IMR-90 (cell line): Measurements from ENCODE around the gene ELMO1. TPM values are rescaled to one million over a fixed set of nuclear protein-coding genes. Genes with fewer than 3 reads are reported as not detected.

Experiments used
- ATAC-seq: fragments of 200-7000 bp; cut with Tn5 transposase; 2 replicates; pipeline ENCODE4 v1.9.1; 2020; ENCODE audit warnings: low read depth, mild to moderate bottlenecking, moderate library complexity
- BruUV-seq: library from RNA; stranded (reverse); fragments of 400-500 nt; replicated peaks from 2 replicates; lab custom pipeline; 2021; lab: Mats Ljungman, UMichigan
- CTCF ChIA-PET: fragments of 300-600 bp; formaldehyde crosslinking; extraction: SDS; loops from one replicate; lab custom pipeline; 2021; ENCODE audit warnings: antibody characterized with exemption; lab: Yijun Ruan, JAX
- POLR2A ChIA-PET: fragments of 300-600 bp; sonication (Branson Sonifier 250); formaldehyde crosslinking; loops from one replicate; lab custom pipeline; 2022; ENCODE audit warnings: antibody characterized with exemption; ENCODE audit not compliant: unreplicated experiment; lab: Charles Lee
- DNase-seq: peaks from one replicate; pipeline ENCODE4 v3.0.0; 2013
- H2AFZ ChIP-seq: replicated peaks from 2 replicates; pipeline ENCODE3; 2013; ENCODE audit warnings: low read length, mild to moderate bottlenecking; ENCODE audit not compliant: poor library complexity
- H2AK5ac ChIP-seq: 2 replicates; pipeline ENCODE4 v1.6.1; 2013; ENCODE audit warnings: low read depth, low read length, inconsistent platforms
- H2AK9ac ChIP-seq: replicated peaks from 2 replicates; pipeline ENCODE3; 2013; ENCODE audit warnings: mild to moderate bottlenecking, low read depth, low read length, moderate library complexity; ENCODE audit not compliant: poor library complexity
- H2BK120ac ChIP-seq: 2 replicates; pipeline ENCODE4 v1.6.1; 2013; ENCODE audit warnings: low read depth, low read length, inconsistent platforms
- H2BK15ac ChIP-seq: 3 replicates; pipeline ENCODE4 v1.6.1; 2013; ENCODE audit warnings: low read depth, low read length, inconsistent platforms
- H2BK20ac ChIP-seq: 2 replicates; pipeline ENCODE4 v1.6.1; 2013; ENCODE audit warnings: low read depth, mild to moderate bottlenecking, inconsistent platforms, low read length, moderate library complexity
- H2BK5ac ChIP-seq: 2 replicates; pipeline ENCODE4 v1.6.1; 2013; ENCODE audit warnings: mild to moderate bottlenecking, low read depth, low read length, inconsistent platforms; ENCODE audit not compliant: poor library complexity, severe bottlenecking
- H3K14ac ChIP-seq: replicated peaks from 2 replicates; pipeline ENCODE4 v1.6.1; 2013; ENCODE audit warnings: low read depth, low read length, inconsistent platforms
- H3K18ac ChIP-seq: 2 replicates; pipeline ENCODE4 v1.6.1; 2013; ENCODE audit warnings: low read depth, low read length, control low read depth
- H3K23ac ChIP-seq: 2 replicates; pipeline ENCODE4 v1.6.1; 2013; ENCODE audit warnings: low read depth, low read length, inconsistent platforms
- H3K27ac ChIP-seq: 2 replicates; pipeline ENCODE4 v1.5.1; 2013; ENCODE audit warnings: mild to moderate bottlenecking, control low read depth, low read length; ENCODE audit not compliant: insufficient read depth
- H3K27me3 ChIP-seq: 2 replicates; pipeline ENCODE4 v1.6.1; 2013; ENCODE audit warnings: low read length; ENCODE audit not compliant: control insufficient read depth, insufficient read depth
- H3K36me3 ChIP-seq: 2 replicates; pipeline ENCODE4 v1.6.1; 2013; ENCODE audit warnings: low read length, mixed read lengths; ENCODE audit not compliant: control insufficient read depth, insufficient read depth
- H3K4ac ChIP-seq: 2 replicates; pipeline ENCODE4 v1.6.1; 2013; ENCODE audit warnings: low read depth, low read length, inconsistent platforms
- H3K4me1 ChIP-seq: 2 replicates; pipeline ENCODE4 v1.6.1; 2013; ENCODE audit warnings: low read length, mixed read lengths; ENCODE audit not compliant: control insufficient read depth, insufficient read depth
- H3K4me2 ChIP-seq: 2 replicates; pipeline ENCODE4 v1.6.1; 2013; ENCODE audit warnings: low read depth, mild to moderate bottlenecking, control low read depth, low read length, moderate library complexity
- H3K4me3 ChIP-seq: 2 replicates; pipeline ENCODE4 v1.5.1; 2013; ENCODE audit warnings: low read depth, mild to moderate bottlenecking, control low read depth, low read length, moderate library complexity; ENCODE audit not compliant: insufficient read depth
- H3K56ac ChIP-seq: 2 replicates; pipeline ENCODE4 v1.6.1; 2013; ENCODE audit warnings: low read length, inconsistent platforms; ENCODE audit not compliant: insufficient read depth; ENCODE audit errors: extremely low read depth
- H3K79me1 ChIP-seq, 2 experiments: 2 replicates each; pipeline ENCODE4 v1.6.1; 2013; ENCODE audit warnings: low read length in 2 of 2, inconsistent platforms in 1 of 2, low read depth in 1 of 2
- H3K9ac ChIP-seq: 2 replicates; pipeline ENCODE4 v1.6.1; 2013; ENCODE audit warnings: low read depth, low read length, control low read depth
- H3K9me1 ChIP-seq: 2 replicates; pipeline ENCODE4 v1.6.1; 2013; ENCODE audit warnings: low read length, inconsistent platforms; ENCODE audit not compliant: insufficient read depth
- H3K9me3 ChIP-seq: 2 replicates; pipeline ENCODE4 v1.6.1; 2013; ENCODE audit warnings: low read length; ENCODE audit not compliant: control insufficient read depth, insufficient read depth
- H4K20me1 ChIP-seq: 2 replicates; pipeline ENCODE4 v1.6.1; 2013; ENCODE audit warnings: low read length, inconsistent platforms; ENCODE audit not compliant: insufficient read depth
- H4K5ac ChIP-seq: 2 replicates; pipeline ENCODE4 v1.6.1; 2013; ENCODE audit warnings: mild to moderate bottlenecking, low read depth, low read length, control low read depth
- H4K8ac ChIP-seq, 2 experiments: 2 replicates each; pipeline ENCODE4 v1.6.1; 2013; ENCODE audit warnings: low read depth in 2 of 2, low read length in 2 of 2, control low read depth in 1 of 2, inconsistent platforms in 1 of 2
- H4K91ac ChIP-seq: 2 replicates; pipeline ENCODE4 v1.6.1; 2013; ENCODE audit warnings: low read depth, low read length, inconsistent platforms; ENCODE audit not compliant: insufficient read depth
- BHLHE40 ChIP-seq: fragments of 150-350 bp; IDR thresholded peaks from 2 replicates; pipeline ENCODE4 v1.6.1; 2016; ENCODE audit warnings: mild to moderate bottlenecking, low read depth, low read length
- NFE2L2 ChIP-seq: fragments of 150-350 bp; IDR thresholded peaks from 2 replicates; pipeline ENCODE4 v1.6.1; 2016; ENCODE audit warnings: low read depth, mild to moderate bottlenecking, low read length
- WGBS, 2 experiments: methylation state at CpG; one replicate each; pipeline versions ENCODE4 v1.1.5 to v1.1.7; 2013; ENCODE audit warnings: missing lambda C conversion rate in 2 of 2; ENCODE audit not compliant: insufficient read length in 1 of 2; ENCODE audit errors: extremely low coverage in 2 of 2; 5-methylcytosine and 5-hydroxymethylcytosine counted together
- dilution Hi-C: fragments of 300-500 bp; cut with HindIII; formaldehyde crosslinking; loops from one replicate; pipeline ENCODE4 v1.14.3; 2018; ENCODE audit warnings: low sequenced_read_pairs; ENCODE audit not compliant: unreplicated experiment
- in situ Hi-C: fragments of 300-500 bp; cut with MboI; formaldehyde crosslinking; loops from 3 replicates; pipeline ENCODE4 v1.14.3; 2019; ENCODE audit warnings: low sequenced_read_pairs, inconsistent platforms, mixed read lengths
- intact Hi-C: fragments of 100-400 bp; cut with micrococcal nuclease; formaldehyde crosslinking; loops from 2 replicates; pipeline ENCODE4 v1.10.0; 2022
- polyA plus RNA-seq, 3 experiments: library from polyadenylated mRNA; depleted of rRNA; stranded (reverse); fragments of >200 nt; gene quantifications; 2 replicates each; pipeline ENCODE4 v1.2.3, GENCODE V29; 2012; ENCODE audit warnings: low replicate concordance in 1 of 3
- total RNA-seq: library from RNA; depleted of rRNA; stranded (reverse); fragments of >200 nt; gene quantifications from 2 replicates; pipeline ENCODE4 v1.2.3, GENCODE V29; 2012

ELMO1 gene
- total and polyA plus RNA-seq, 2 of the 4 experiments (the other 2 are of a cell fraction) = 0.03 TPM; not detected in 1

DNA sequence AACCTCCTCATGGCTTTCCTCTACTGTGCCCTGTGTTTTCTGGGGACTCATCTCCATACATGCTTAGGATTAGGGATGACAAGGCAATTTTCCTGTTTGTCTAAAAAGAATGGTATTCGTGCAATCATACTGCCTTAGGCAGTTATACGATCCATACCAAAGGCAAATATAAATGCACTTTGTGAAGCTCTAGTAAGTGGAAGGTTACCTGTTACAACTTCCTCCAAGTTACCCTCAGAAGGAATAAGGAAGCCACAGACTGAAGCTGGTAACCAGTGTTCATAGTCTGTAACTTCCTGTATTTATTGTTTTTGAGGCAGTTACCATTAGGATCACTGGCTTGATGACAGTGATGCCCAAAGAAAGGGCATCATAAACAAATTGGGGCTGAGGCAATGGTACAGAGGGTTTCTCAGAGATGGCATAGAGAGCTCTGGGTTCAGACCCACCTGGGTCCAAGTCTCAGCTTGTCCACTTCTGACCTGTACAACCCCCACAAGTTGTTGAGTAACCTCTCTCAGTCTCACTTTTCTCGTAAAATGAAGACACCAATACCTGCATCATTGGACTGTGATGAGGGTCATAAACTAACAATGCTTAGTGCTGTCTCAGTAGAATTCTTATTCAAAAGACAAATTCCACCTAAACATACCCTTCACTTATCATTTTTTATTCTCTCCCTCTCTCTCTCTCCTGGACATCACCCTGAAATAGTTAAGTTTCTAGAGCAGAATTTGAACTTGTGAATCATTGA is 138.2 kb downstream of the ELMO1 start:
- Histone ChIP-seq H3K9me1 (no peaks in the 10 kb centered on the region), H2AK9ac (no peak overlapping the region), H3K56ac (no peak overlapping the region), H2AK5ac (no peak overlapping the region), H3K36me3 (no peaks in the 10 kb centered on the region), H2BK120ac (no peak overlapping the region), H3K79me1 (no peaks in the 10 kb centered on the region), H3K18ac (no peak overlapping the region), H3K27ac (no peak overlapping the region), H4K5ac (no peak overlapping the region), H4K8ac (no peak overlapping the region), H2BK5ac (no peak overlapping the region), H3K4me3 (no peak overlapping the region), H3K27me3 (no peaks in the 10 kb centered on the region), H3K4me1 (no peaks in the 10 kb centered on the region), H2BK20ac (no peak overlapping the region), H3K23ac (no peak overlapping the region), H3K9ac (no peak overlapping the region), H3K14ac (no peak overlapping the region), H3K4me2 (no peak overlapping the region), H2BK15ac (no peak overlapping the region), H4K91ac (no peak overlapping the region), H4K20me1 (no peaks in the 10 kb centered on the region), H3K4ac (no peak overlapping the region), H3K9me3 (peaks cover 8% of the 10 kb centered on the region), H2AFZ (no peak overlapping the region)
- intact Hi-C loops (no loop called here), dilution Hi-C loops (no loop called here), in situ Hi-C loops (no loop called here)
- no TSS peak for BruUV-seq
- ATAC-seq = no peak
- TF ChIP-seq NFE2L2 = peak; percentile 26; the same call in 1 of the 2 replicates
- no peak for TF ChIP-seq BHLHE40
- ChIA-PET POLR2A (no interaction called here), CTCF (no interaction called here)
- DNase-seq = no peak
- WGBS, 2 experiments = no CpG with 5 or more reads among the region's 3 CpGs
